Erythroblast (primary cell): ENCODE measurements around the gene LHFPL3.

ENCODE experiments used
- GATA1 ChIP-seq: IDR thresholded peaks from 2 replicates; pipeline ENCODE4 v1.6.1; 2011; ENCODE audit warnings: low read depth, mild to moderate bottlenecking, control low read depth, low read length, moderate library complexity
- POLR2A ChIP-seq: IDR thresholded peaks from 2 replicates; pipeline ENCODE4 v1.6.1; 2011; ENCODE audit warnings: mild to moderate bottlenecking, low read length

- TF ChIP-seq POLR2A (no peak), GATA1 (no peak)
Measured at GRCh38 chr7:104431930-104432329, 103.5 kb downstream of the LHFPL3 start.
